A549 (cell line): ENCODE measurements around the gene IRF4. TPM values are rescaled to one million over a fixed set of nuclear protein-coding genes. Genes with fewer than 3 reads are reported as not detected.
"Not testable (repeated sequence)": the region's sequence is repeated elsewhere in the genome, so short reads cannot be mapped to it uniquely, and the experiment has no call there.

Source experiments
- ATAC-seq, 2 experiments: fragments of 200-7000 bp in 1 of 2; fragments of >200 bp in 1 of 2; cut with Nextera tagmentation in 1 of 2; cut with Tn5 transposase in 1 of 2; 3 replicates each; pipeline versions ENCODE4 v1.8.0 to v1.9.1; 2018 to 2020; ENCODE audit warnings: mild to moderate bottlenecking in 1 of 2, moderate library complexity in 1 of 2
- CTCF ChIA-PET: fragments of 300-600 bp; sonication (Branson Sonifier 250); formaldehyde crosslinking; extraction: SDS; loops from one replicate; lab custom pipeline; 2021; ENCODE audit warnings: antibody characterized with exemption, inconsistent platforms; lab: Yijun Ruan, JAX
- POLR2A ChIA-PET: fragments of 350-600 bp; formaldehyde crosslinking; extraction: SDS; loops from one replicate; lab custom pipeline; 2021; ENCODE audit warnings: antibody characterized with exemption, inconsistent platforms; lab: Yijun Ruan, JAX
- DNase-seq, 2 experiments: peaks; one replicate each; pipeline versions ENCODE4 v3.0.0 to v3.0.0-alpha.2; 2011 to 2016; ENCODE audit warnings: low read depth in 1 of 2, low spot score in 1 of 2
- FAIRE-seq: peaks from 2 replicates; lab custom pipeline; 2011; peaks lifted over from hg19 to GRCh38; lab: Jason Lieb, UNC
- H3K27ac ChIP-seq, 2 experiments: fragments of >200 bp; sonication (Bioruptor Twin); formaldehyde crosslinking; 3 replicates each; pipeline ENCODE4 v1.5.1; 2016 to 2017
- H3K4me1 ChIP-seq: fragments of >200 bp; sonication (Bioruptor Twin); formaldehyde crosslinking; 3 replicates; pipeline ENCODE4 v1.6.1; 2016
- H3K4me2 ChIP-seq: fragments of >200 bp; sonication (Bioruptor Twin); formaldehyde crosslinking; 3 replicates; pipeline ENCODE4 v1.6.1; 2016
- H3K4me3 ChIP-seq: fragments of >200 bp; sonication (Bioruptor Twin); formaldehyde crosslinking; 3 replicates; pipeline ENCODE4 v1.5.1; 2016
- H3K9me3 ChIP-seq: fragments of >200 bp; sonication (Bioruptor Twin); formaldehyde crosslinking; 3 replicates; pipeline ENCODE4 v1.6.1; 2016
- BHLHE40 ChIP-seq: IDR thresholded peaks from 2 replicates; pipeline ENCODE4 v1.6.1; 2012; ENCODE audit warnings: low read depth, low read length, inconsistent platforms
- CBX2 ChIP-seq: fragments of 200-600 bp; sonication (generic); IDR thresholded peaks from 2 replicates; pipeline ENCODE4 v1.6.1; 2016; ENCODE audit warnings: low read depth, mild to moderate bottlenecking, borderline replicate concordance
- CHD2 ChIP-seq: fragments of 150-350 bp; IDR thresholded peaks from 2 replicates; pipeline ENCODE4 v1.6.1; 2014; ENCODE audit warnings: low read length; ENCODE audit not compliant: partially characterized antibody
- CHD4 ChIP-seq: fragments of 200-600 bp; sonication (generic); IDR thresholded peaks from 2 replicates; pipeline ENCODE4 v1.6.1; 2016; ENCODE audit warnings: antibody characterized with exemption, mild to moderate bottlenecking, borderline replicate concordance
- E2F6 ChIP-seq: IDR thresholded peaks from 2 replicates; pipeline ENCODE4 v1.6.1; 2012; ENCODE audit warnings: low read depth, borderline replicate concordance
- EHMT2 ChIP-seq: fragments of 200-600 bp; sonication (generic); IDR thresholded peaks from 2 replicates; pipeline ENCODE4 v1.6.1; 2016; ENCODE audit warnings: antibody characterized with exemption, low read depth, mild to moderate bottlenecking, moderate library complexity
- FOXS1 ChIP-seq: fragments of 250-450 bp; sonication (Bioruptor Pico); IDR thresholded peaks from 2 replicates; pipeline ENCODE4 v1.5.0; 2020; ENCODE audit warnings: mild to moderate bottlenecking, moderate library complexity
- JUN ChIP-seq, 2 experiments: fragments of >200 bp; sonication (Bioruptor Twin); formaldehyde crosslinking; IDR thresholded peaks; 2 replicates in 1 of 2; 3 replicates in 1 of 2; pipeline ENCODE4 v1.6.1; 2016 to 2017
- JUNB ChIP-seq: fragments of >200 bp; sonication (Bioruptor Twin); formaldehyde crosslinking; IDR thresholded peaks from 2 replicates; pipeline ENCODE4 v1.6.1; 2016
- KDM1A ChIP-seq: fragments of 200-600 bp; sonication (generic); IDR thresholded peaks from 2 replicates; pipeline ENCODE4 v1.6.1; 2016; ENCODE audit warnings: low read depth, mild to moderate bottlenecking
- MAZ ChIP-seq: fragments of 150-350 bp; IDR thresholded peaks from 2 replicates; pipeline ENCODE4 v1.6.1; 2014; ENCODE audit warnings: antibody characterized with exemption, low read depth, low read length, borderline replicate concordance
- POLR2AphosphoS2 ChIP-seq: conservative IDR thresholded peaks from 2 replicates; pipeline ENCODE4 v1.6.1; 2012; ENCODE audit warnings: low read length, improper control_type of control experiment, inconsistent platforms
- RFX5 ChIP-seq: fragments of 450-650 bp; IDR thresholded peaks from 2 replicates; pipeline ENCODE4 v1.7.1; 2014; ENCODE audit warnings: antibody characterized with exemption, mild to moderate bottlenecking, moderate library complexity
- SREBF2 ChIP-seq: fragments of 450-650 bp; IDR thresholded peaks from 2 replicates; pipeline ENCODE4 v1.6.1; 2014; ENCODE audit warnings: mild to moderate bottlenecking, moderate library complexity
- ZNF302 ChIP-seq: fragments of 250-450 bp; sonication (Bioruptor Pico); IDR thresholded peaks from 2 replicates; pipeline ENCODE4 v1.9.0; 2021; ENCODE audit warnings: inconsistent platforms, mild to moderate bottlenecking, moderate library complexity
- WGBS: methylation state at CpG from one replicate; pipeline ENCODE4 v1.1.6; 2017; ENCODE audit errors: missing lambda C conversion rate; 5-methylcytosine and 5-hydroxymethylcytosine counted together
- polyA plus RNA-seq, 4 experiments: library from polyadenylated mRNA; depleted of rRNA in 3 of 4; stranded (reverse); fragments of >200 nt; fragmentation: RNase III in 1 of 4; extraction: RNeasy Plus Mini Kit Qiagen cat#74134 plus additional on column Dnase treatment in 1 of 4; gene quantifications; 2 replicates in 3 of 4; 3 replicates in 1 of 4; pipeline ENCODE4 v1.2.3, GENCODE V29; 2011 to 2017
- TF ChIP-seq, protein P1 (sequence below): fragments of >200 bp; sonication (Bioruptor Twin); formaldehyde crosslinking; IDR thresholded peaks from 2 replicates; pipeline ENCODE4 v1.6.1; 2016
- TF ChIP-seq, protein P2 (sequence below): IDR thresholded peaks from 2 replicates; pipeline ENCODE4 v1.6.1; 2012

IRF4 gene
- polyA plus RNA-seq, 2 of the 4 experiments (the other 2 are of a cell fraction) = 0.03 TPM

- Histone ChIP-seq H3K4me2 (peak overlapping the region; percentile 66), H3K4me3 (no peak overlapping the region), H3K9me3 (peaks cover 8% of the 10 kb centered on the region), H3K4me1 (peaks cover 19% of the 10 kb centered on the region), H3K27ac (peak overlapping the region; percentile 97 to 99)
- no peak for FAIRE-seq
- CTCF ChIA-PET = interaction anchor here (0.6 kb wide), 1 partner anchor 454 kb away, joined by 3 read pairs; no protein-coding TSS in a partner anchor
- POLR2A ChIA-PET = interaction anchor here (0.6 to 0.7 kb wide), 3 partner anchors 26 to 984 kb away, joined by 3 to 4 read pairs (median 3); no protein-coding TSS in a partner anchor
- peak in 1 of 2 experiments; percentile 6 for DNase-seq
- ATAC-seq = peak; percentile 26 to 49; a peak in 3 of 6 replicates
- 73% methylated on average over 10 of the region's 11 CpGs for WGBS
- TF ChIP-seq SREBF2 (no peak), JUNB (peak; percentile 8)
Observed at GRCh38 chr6:423055-423798, 31.7 kb downstream of the IRF4 start.

GRCh38 chr6:423799-424345, 32.3 kb downstream of the IRF4 start:
- no peak overlapping the region for H3K4me2 ChIP-seq
- FAIRE-seq (no peak), ATAC-seq (no peak), DNase-seq (no peak)
- H3K27ac ChIP-seq = peak overlapping the region; percentile 97 to 99
- peaks cover 19% of the 10 kb centered on the region for H3K4me1 ChIP-seq
- TF ChIP-seq ZNF302 (no peak), EHMT2 (no peak), CHD2 (no peak), FOXS1 (no peak), KDM1A (no peak)
- H3K4me3 ChIP-seq = no peak overlapping the region
- POLR2A ChIA-PET = no interaction called here
- peaks cover 8% of the 10 kb centered on the region for H3K9me3 ChIP-seq
- CTCF ChIA-PET = no interaction called here
- whole genome bisulfite sequencing = 92% methylated on average over 31 of the region's 39 CpGs

- WGBS = 88% methylated on average over 17 of the region's 27 CpGs
- ATAC-seq (no peak), DNase-seq (no peak), FAIRE-seq (no peak)
- no peak overlapping the region for H3K4me2 ChIP-seq
- H3K9me3 ChIP-seq = peaks cover 8% of the 10 kb centered on the region
- no peak overlapping the region for H3K4me3 ChIP-seq
- CTCF ChIA-PET = interaction anchor here (0.9 kb wide), 1 partner anchor 236 kb away, joined by 4 read pairs; no protein-coding TSS in a partner anchor
- POLR2A ChIA-PET = no interaction called here
- TF ChIP-seq, protein P1, sequence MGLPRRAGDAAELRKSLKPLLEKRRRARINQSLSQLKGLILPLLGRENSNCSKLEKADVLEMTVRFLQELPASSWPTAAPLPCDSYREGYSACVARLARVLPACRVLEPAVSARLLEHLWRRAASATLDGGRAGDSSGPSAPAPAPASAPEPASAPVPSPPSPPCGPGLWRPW = no peak
- TF ChIP-seq CHD4 (no peak), POLR2AphosphoS2 (no peak), JUN (IDR thresholded peaks at IDR 0.05) (no peak), E2F6 (no peak), MAZ (no peak), BHLHE40 (no peak), RFX5 (no peak), CBX2 (no peak)
- TF ChIP-seq, protein P2, sequence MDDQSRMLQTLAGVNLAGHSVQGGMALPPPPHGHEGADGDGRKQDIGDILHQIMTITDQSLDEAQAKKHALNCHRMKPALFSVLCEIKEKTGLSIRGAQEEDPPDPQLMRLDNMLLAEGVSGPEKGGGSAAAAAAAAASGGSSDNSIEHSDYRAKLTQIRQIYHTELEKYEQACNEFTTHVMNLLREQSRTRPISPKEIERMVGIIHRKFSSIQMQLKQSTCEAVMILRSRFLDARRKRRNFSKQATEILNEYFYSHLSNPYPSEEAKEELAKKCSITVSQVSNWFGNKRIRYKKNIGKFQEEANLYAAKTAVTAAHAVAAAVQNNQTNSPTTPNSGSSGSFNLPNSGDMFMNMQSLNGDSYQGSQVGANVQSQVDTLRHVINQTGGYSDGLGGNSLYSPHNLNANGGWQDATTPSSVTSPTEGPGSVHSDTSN = no peak
- H3K4me1 ChIP-seq = peaks cover 19% of the 10 kb centered on the region
- peak overlapping the region; percentile 50 to 67; a peak in 5 of 6 replicates for H3K27ac ChIP-seq
Observed at GRCh38 chr6:424741-425417, 33.3 kb downstream of the IRF4 start.

DNA sequence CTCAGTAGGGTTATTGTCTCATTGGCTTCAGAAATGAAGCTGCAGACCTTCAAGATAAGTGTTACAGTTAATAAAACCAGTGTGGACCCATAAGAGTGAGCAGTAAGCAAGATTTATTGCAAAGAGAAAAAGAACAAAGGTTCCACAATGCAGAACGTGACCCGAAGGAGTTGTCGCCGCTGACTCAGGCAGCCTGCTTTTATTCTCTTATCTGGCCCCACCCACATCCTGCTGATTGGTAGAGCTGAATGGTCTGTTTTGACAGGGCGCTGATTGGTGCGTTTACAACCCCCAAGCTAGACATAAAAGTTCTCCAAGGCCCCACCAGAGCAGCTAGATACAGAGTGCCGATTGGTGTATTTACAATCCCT, 33.9 kb downstream of the IRF4 start:
- ATAC-seq, FAIRE-seq, H3K9me3 ChIP-seq, POLR2A ChIA-PET, H3K4me2 ChIP-seq, DNase-seq, H3K4me3 ChIP-seq: not testable (repeated sequence)
- CTCF ChIA-PET = interaction anchor here (0.9 to 1.3 kb wide), 2 partner anchors 14 to 237 kb away, joined by 4 read pairs; no protein-coding TSS in a partner anchor
- Histone ChIP-seq H3K27ac (peak overlapping the region; percentile 50 to 67; a peak in 5 of 6 replicates), H3K4me1 (peaks cover 19% of the 10 kb centered on the region)
- 83% methylated on average over 7 of the region's 7 CpGs for WGBS

- POLR2A ChIA-PET, H3K9me3 ChIP-seq, FAIRE-seq, H3K4me3 ChIP-seq, H3K4me2 ChIP-seq, H3K27ac ChIP-seq, DNase-seq, ATAC-seq: not testable (repeated sequence)
- CTCF ChIA-PET = interaction anchor here (0.9 to 1.3 kb wide), 2 partner anchors 15 to 238 kb away, joined by 4 read pairs; no protein-coding TSS in a partner anchor
- peaks cover 19% of the 10 kb centered on the region for H3K4me1 ChIP-seq
- WGBS = 100% methylated on average over 4 of the region's 45 CpGs
Observed at GRCh38 chr6:426198-426738, 34.7 kb downstream of the IRF4 start.
